GM12892 (cell line): Measurements from ENCODE around the gene PAX7.

Source experiments
- POLR2A ChIP-seq: IDR thresholded peaks from 2 replicates; pipeline ENCODE4 v1.6.1; 2011; ENCODE audit warnings: low read depth, low read length, control low read depth
- POLR2AphosphoS5 ChIP-seq: IDR thresholded peaks from 2 replicates; pipeline ENCODE4 v1.6.1; 2011; ENCODE audit warnings: low read depth, low read length, control low read depth
- TAF1 ChIP-seq: IDR thresholded peaks from 2 replicates; pipeline ENCODE4 v1.6.1; 2011; ENCODE audit warnings: low read depth, mild to moderate bottlenecking, control low read depth, low read length, borderline replicate concordance

DNA sequence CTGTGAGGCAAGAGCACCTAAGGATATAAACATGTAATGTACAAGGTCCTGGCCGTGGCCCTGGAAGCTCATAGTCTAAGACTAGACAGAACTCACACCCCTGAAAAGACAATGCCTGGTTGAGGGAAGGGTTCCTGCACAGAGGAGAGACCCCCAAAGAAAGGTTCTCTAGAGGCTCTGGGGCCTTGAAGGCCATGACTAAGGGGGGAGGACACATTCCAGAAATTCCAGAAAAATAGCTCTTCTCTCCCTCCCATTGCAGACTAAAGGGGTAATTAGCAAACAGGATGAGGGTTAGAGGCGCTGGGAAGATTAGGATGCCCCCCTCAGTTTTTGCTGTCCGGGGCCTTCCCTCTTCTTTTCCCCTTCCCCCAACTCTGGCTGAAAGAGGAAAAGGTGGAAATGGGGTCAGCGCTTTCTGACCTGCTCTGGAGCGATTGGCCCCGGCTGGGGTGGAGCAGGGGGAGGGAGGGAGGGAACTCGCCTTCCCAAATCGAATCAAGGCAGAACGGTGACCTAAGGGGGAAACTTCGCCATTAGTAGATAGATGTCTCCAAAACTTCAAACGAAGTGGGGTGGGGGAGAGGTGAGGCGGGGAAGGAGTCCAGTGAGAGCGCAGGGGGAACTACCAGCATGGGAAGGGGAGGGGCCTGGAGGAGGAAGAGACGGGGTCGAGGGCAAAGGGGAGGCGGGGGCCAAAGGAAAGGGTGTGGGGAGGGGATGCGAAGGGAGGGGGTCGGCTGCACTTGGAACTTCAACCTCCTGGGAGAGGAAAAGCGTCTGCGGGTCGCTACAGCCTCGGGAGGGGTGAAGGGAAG lies 11.8 kb downstream of the PAX7 start:
- TF ChIP-seq POLR2A, result no peak
- TF ChIP-seq TAF1, result no peak
- no peak for TF ChIP-seq POLR2AphosphoS5
